NCI-H748 treated with DMSO at 0.1 percent for 48 hours (cell line): ENCODE data around the gene PRAMEF27.
"Not testable (repeated sequence)": the region's sequence is repeated elsewhere in the genome, so short reads cannot be mapped to it uniquely, and the experiment has no call there.

ENCODE experiments used
- DNase-seq: peaks from one replicate; lab custom pipeline; 2025; lab: John Stamatoyannopoulos, UW

The PRAMEF27 gene

GRCh38 chr1:13056475-13056874, at the start of gene PRAMEF27:
Gene PRAMEF27 (minus strand): TSS chr1:13056575. CDS start chr1:13053659, 2,916 bp downstream.
- DNase-seq: not testable (repeated sequence)

GRCh38 chr1:13070474-13070873, 14.1 kb upstream of the PRAMEF27 start, which contains the start of gene PRAMEF25:
Gene PRAMEF25 (plus strand): TSS chr1:13070774. CDS start chr1:13073694, 2,920 bp downstream.
- not testable (repeated sequence) for DNase-seq

- DNase-seq: not testable (repeated sequence)
Measured at GRCh38 chr1:13019846-13020245, 36.5 kb downstream of the PRAMEF27 start.

- not testable (repeated sequence) for DNase-seq
Measured at GRCh38 chr1:13011932-13012331, 44.4 kb downstream of the PRAMEF27 start.

- not testable (repeated sequence) for DNase-seq
Measured at GRCh38 chr1:13009348-13009747, 47.0 kb downstream of the PRAMEF27 start.

GRCh38 chr1:13005732-13006131, 50.6 kb downstream of the PRAMEF27 start:
- not testable (repeated sequence) for DNase-seq
